K562 (cell line): ENCODE measurements around the gene ZNF174. TPM values are rescaled to one million over a fixed set of nuclear protein-coding genes. Genes with fewer than 3 reads are reported as not detected.

ENCODE experiments used
- ATAC-seq: fragments of 200-7000 bp; cut with Tn5 transposase; 3 replicates; pipeline ENCODE4 v1.9.1; 2020; ENCODE audit warnings: moderate library complexity
- BruUV-seq: library from RNA; stranded (reverse); fragments of 400-500 nt; replicated peaks from 2 replicates; lab custom pipeline; 2021; lab: Mats Ljungman, UMichigan
- CTCF ChIA-PET: fragments of 300-600 bp; formaldehyde crosslinking; extraction: SDS; loops from one replicate; lab custom pipeline; 2021; ENCODE audit warnings: low intra/inter-chr PET ratio; lab: Yijun Ruan, JAX
- POLR2A ChIA-PET: fragments of 300-600, 350-650 bp; sonication (Branson Sonifier 250); formaldehyde crosslinking; extraction: SDS; loops from one replicate; lab custom pipeline; 2021; ENCODE audit warnings: antibody characterized with exemption, inconsistent platforms; lab: Yijun Ruan, JAX
- DNase-seq, 4 experiments: peaks; one replicate each; pipeline versions ENCODE4 v3.0.0 to v3.0.0-alpha.2; 2011 to 2018; ENCODE audit warnings: low spot score in 3 of 4, mixed read lengths in 3 of 4; ENCODE audit errors: extremely low read depth in 1 of 4
- FAIRE-seq: peaks from 2 replicates; lab custom pipeline; 2011; peaks lifted over from hg19 to GRCh38; lab: Jason Lieb, UNC
- H2AFZ ChIP-seq: 2 replicates; pipeline ENCODE4 v1.6.0; 2011; ENCODE audit warnings: low read depth, low read length, control low read depth, inconsistent platforms
- H3K27ac ChIP-seq: fragments of 200-600 bp; 3 replicates; pipeline ENCODE4 v1.8.0; 2011; ENCODE audit warnings: low read depth, mild to moderate bottlenecking, control low read depth, inconsistent platforms, low read length, moderate library complexity, mixed read lengths; ENCODE audit errors: extremely low read depth
- H3K27me3 ChIP-seq, 2 experiments: fragments of 300-600 bp in 1 of 2; 2 replicates in 1 of 2; 3 replicates in 1 of 2; pipeline versions ENCODE4 v1.6.0 to v1.8.0; 2011; ENCODE audit warnings: inconsistent platforms in 2 of 2, low read length in 2 of 2, mild to moderate bottlenecking in 1 of 2, mixed read lengths in 1 of 2, moderate library complexity in 1 of 2; ENCODE audit not compliant: control insufficient read depth in 2 of 2, insufficient read depth in 2 of 2
- H3K36me3 ChIP-seq: fragments of 300-600 bp; 3 replicates; pipeline ENCODE4 v1.8.0; 2011; ENCODE audit warnings: mild to moderate bottlenecking, low read length, inconsistent platforms; ENCODE audit not compliant: control insufficient read depth, insufficient read depth
- H3K4me1 ChIP-seq, 2 experiments: fragments of 200-600 bp in 1 of 2; replicated peaks in 1 of 2; 2 replicates in 1 of 2; 3 replicates in 1 of 2; pipeline versions ENCODE4 v1.5.1 to v1.8.0; 2011; ENCODE audit warnings: inconsistent platforms in 2 of 2, low read length in 2 of 2, mild to moderate bottlenecking in 1 of 2, mixed read lengths in 1 of 2, moderate library complexity in 1 of 2; ENCODE audit not compliant: control insufficient read depth in 2 of 2, insufficient read depth in 2 of 2
- H3K4me2 ChIP-seq: 2 replicates; pipeline ENCODE4 v1.6.1; 2011; ENCODE audit warnings: low read length, control low read depth, inconsistent platforms, mixed read lengths; ENCODE audit not compliant: insufficient read depth
- H3K4me3 ChIP-seq: fragments of 200-600 bp; sonication (generic), shearing (Covaris generic); 2 replicates; pipeline ENCODE4 v1.5.1; 2016; ENCODE audit warnings: control low read depth, inconsistent platforms
- H3K79me2 ChIP-seq: fragments of 200-600 bp; 3 replicates; pipeline ENCODE4 v1.8.0; 2011; ENCODE audit warnings: low read length, inconsistent platforms; ENCODE audit not compliant: control insufficient read depth, insufficient read depth
- H3K9ac ChIP-seq, 2 experiments: 2 replicates each; pipeline versions ENCODE4 v1.6.0 to v1.6.1; 2011; ENCODE audit warnings: low read depth in 2 of 2, low read length in 2 of 2, control low read depth in 1 of 2, inconsistent platforms in 1 of 2, mild to moderate bottlenecking in 1 of 2, mixed read lengths in 1 of 2; ENCODE audit not compliant: insufficient read depth in 1 of 2
- H3K9me1 ChIP-seq: one replicate; pipeline ENCODE4 v1.6.0; 2011; ENCODE audit warnings: inconsistent platforms, mild to moderate bottlenecking, low read length, moderate library complexity; ENCODE audit not compliant: control insufficient read depth, insufficient read depth
- H3K9me3 ChIP-seq: replicated peaks from 2 replicates; pipeline ENCODE4 v1.5.1; 2011; ENCODE audit warnings: low read depth, low read length, inconsistent platforms; ENCODE audit not compliant: control insufficient read depth, insufficient read depth
- H4K20me1 ChIP-seq: replicated peaks from 2 replicates; pipeline ENCODE4 v1.6.1; 2011; ENCODE audit warnings: low read length, inconsistent platforms, mixed read lengths; ENCODE audit not compliant: control insufficient read depth, insufficient read depth
- BHLHE40 ChIP-seq: IDR thresholded peaks from 2 replicates; pipeline ENCODE4 v1.6.1; 2011; ENCODE audit warnings: low read length, improper control_type of control experiment
- CCAR2 ChIP-seq: fragments of 200-400 bp; formaldehyde crosslinking; IDR thresholded peaks from 2 replicates; pipeline ENCODE4 v1.6.1; 2017; ENCODE audit warnings: mild to moderate bottlenecking, low read depth, low read length
- CHD4 ChIP-seq: fragments of 200-600 bp; sonication (generic); IDR thresholded peaks from 3 replicates; pipeline ENCODE4 v1.6.1; 2012; ENCODE audit warnings: low read depth, mild to moderate bottlenecking, mixed read lengths, low read length, inconsistent platforms; ENCODE audit not compliant: insufficient read depth, insufficient replicate concordance, poor library complexity, severe bottlenecking
- GATAD2A ChIP-seq: fragments of 450-650 bp; IDR thresholded peaks from 2 replicates; pipeline ENCODE4 v1.6.1; 2017
- LARP7 ChIP-seq: fragments of 450-650 bp; IDR thresholded peaks from 2 replicates; pipeline ENCODE4 v1.6.1; 2016
- MAFK ChIP-seq: IDR thresholded peaks from 2 replicates; pipeline ENCODE4 v1.6.1; 2011; ENCODE audit warnings: low read length, improper control_type of control experiment
- VEZF1 ChIP-seq: fragments of 200-800 bp; sonication (Bioruptor generic); IDR thresholded peaks from 2 replicates; pipeline ENCODE4 v1.6.1; 2017; ENCODE audit warnings: missing genetic modification characterization, missing compliant biosample characterization
- ZNF444 ChIP-seq: fragments of 250-450 bp; sonication (Bioruptor Pico); IDR thresholded peaks from 2 replicates; pipeline ENCODE4 v1.4.0; 2020; ENCODE audit warnings: mild to moderate bottlenecking, moderate library complexity
- ZNF586 ChIP-seq: fragments of 450-650 bp; formaldehyde crosslinking; conservative IDR thresholded peaks from 2 replicates; pipeline ENCODE4 v1.4.0; 2020; ENCODE audit warnings: mild to moderate bottlenecking, moderate library complexity
- ZNF592 ChIP-seq: fragments of 450-650 bp; IDR thresholded peaks from 2 replicates; pipeline ENCODE4 v1.6.1; 2017; ENCODE audit warnings: antibody characterized with exemption, mild to moderate bottlenecking
- WGBS: fragments of 100-300 bp; shearing (Covaris generic); methylation state at CpG from one replicate; pipeline ENCODE4 v1.1.6; 2016; ENCODE audit warnings: low coverage, mixed read lengths; ENCODE audit not compliant: insufficient coverage; ENCODE audit errors: missing lambda C conversion rate; 5-methylcytosine and 5-hydroxymethylcytosine counted together
- in situ Hi-C: fragments of 300-500 bp; cut with MboI; formaldehyde crosslinking; loops from 4 replicates; pipeline ENCODE4 v1.15.0; 2018; ENCODE audit warnings: inconsistent platforms, mixed read lengths
- intact Hi-C: fragments of 100-400 bp; cut with micrococcal nuclease; formaldehyde crosslinking; loops from 2 replicates; pipeline ENCODE4 v1.14.2; 2022
- polyA plus RNA-seq, 8 experiments: library from polyadenylated mRNA; depleted of rRNA in 4 of 8; stranded (reverse) in 5 of 8; unstranded in 3 of 8; fragments of >200 nt; fragmentation: Nextera tagmentation in 2 of 8; fragmentation: Illumina TruSeq in 1 of 8; extraction: Ambion mirVana in 2 of 8; extraction: Trizol in 1 of 8; gene quantifications; 2 replicates each; pipeline versions ENCODE4 v1.2.1 to v1.2.3, GENCODE V29; 2011 to 2014; ENCODE audit warnings: inconsistent platforms in 1 of 8, missing spikeins in 1 of 8
- total RNA-seq, 7 experiments: library from RNA; depleted of rRNA in 6 of 7; stranded (reverse); fragments of >200 nt in 6 of 7; fragmentation: Illumina TruSeq in 2 of 7; extraction: Trizol in 2 of 7; gene quantifications; 2 replicates each; pipeline versions ENCODE4 v1.2.1 to v1.2.3, GENCODE V29; 2011 to 2021; ENCODE audit warnings: low replicate concordance in 1 of 7

The ZNF174 gene
- total and polyA plus RNA-seq, 9 of the 15 experiments (the other 6 are each of a cell fraction or from before 2014, with no cell fraction given): 5.1 to 19.1 (median 12.5) TPM

DNA sequence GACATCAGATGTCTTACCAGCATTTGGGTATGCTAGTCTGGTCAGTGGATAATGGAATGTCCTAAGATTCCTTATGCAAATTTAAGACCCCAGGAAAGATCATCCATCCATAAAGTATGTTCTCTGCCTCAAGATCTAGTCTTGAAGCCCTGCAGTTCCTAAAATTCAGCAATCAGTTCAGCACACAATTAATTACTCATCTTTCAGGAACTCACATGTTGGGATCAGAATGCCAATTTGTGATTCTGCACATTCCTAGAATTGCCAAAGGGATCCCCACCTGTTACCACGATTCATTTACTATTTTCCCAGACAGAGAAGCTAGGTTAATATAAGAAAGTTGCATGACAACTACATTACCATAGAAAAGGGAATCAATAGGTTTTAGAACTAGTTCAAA lies 42.1 kb upstream of the ZNF174 start:
- CTCF ChIA-PET: no interaction called here
- 0% methylated on average over 1 of the region's 1 CpG for WGBS
- no peaks in the 10 kb centered on the region for H4K20me1 ChIP-seq
- peaks cover 8 to 29% of the 10 kb centered on the region in 2 experiments for H3K27me3 ChIP-seq
- FAIRE-seq (no peak), ATAC-seq (no peak), DNase-seq (no peak)
- intact Hi-C loops: no loop called here
- H3K4me3 ChIP-seq: no peak overlapping the region
- BruUV-seq: no TSS peak
- H3K79me2 ChIP-seq: no peaks in the 10 kb centered on the region
- TF ChIP-seq MAFK (no peak), BHLHE40 (no peak), LARP7 (no peak)
- H3K27ac ChIP-seq: no peak overlapping the region
- H3K9me3 ChIP-seq: no peaks in the 10 kb centered on the region; the same call in 1 of the 2 replicates
- H2AFZ ChIP-seq: no peak overlapping the region
- POLR2A ChIA-PET: interaction anchor here (0.7 kb wide), 1 partner anchor 108 kb away, joined by 3 read pairs; no protein-coding TSS in a partner anchor
- H3K9me1 ChIP-seq: no peaks in the 10 kb centered on the region
- no peak overlapping the region for H3K4me2 ChIP-seq
- in situ Hi-C loops: no loop called here
- no peaks in the 10 kb centered on the region for H3K36me3 ChIP-seq
- no peak overlapping the region for H3K9ac ChIP-seq
- 0 out of 5 replicates have a peak, but pooled peaks cover 0 to 4% of the 10 kb centered on the region in 2 experiments for H3K4me1 ChIP-seq

- ATAC-seq (no peak), FAIRE-seq (no peak), DNase-seq (no peak)
- Histone ChIP-seq H3K27me3 (peaks cover 5 to 10% of the 10 kb centered on the region in 2 experiments; a peak in 2 of 5 replicates), H3K79me2 (no peaks in the 10 kb centered on the region), H3K36me3 (no peaks in the 10 kb centered on the region), H3K4me3 (no peak overlapping the region), H3K9ac (no peak overlapping the region), H3K9me1 (no peaks in the 10 kb centered on the region), H2AFZ (no peak overlapping the region), H3K27ac (no peak overlapping the region), H4K20me1 (no peaks in the 10 kb centered on the region), H3K9me3 (peaks cover 1% of the 10 kb centered on the region; the same call in 1 of the 2 replicates), H3K4me1 (peaks cover 0 to 6% of the 10 kb centered on the region in 2 experiments; a peak in 1 of 5 replicates), H3K4me2 (no peak overlapping the region)
- POLR2A ChIA-PET: no interaction called here
- intact Hi-C loops: loop anchor here (10.0 kb wide), 1 partner anchor 132 kb away; the partner anchor contains the start of gene C16orf90
- CTCF ChIA-PET: no interaction called here
- no TSS peak for BruUV-seq
- in situ Hi-C loops: no loop called here
- TF ChIP-seq ZNF586 (CRISPR knock-in tag) (no peak), ZNF592 (no peak), CCAR2 (no peak), GATAD2A (no peak), CHD4 (no peak), ZNF444 (no peak), VEZF1 (no peak)
Observed at GRCh38 chr16:3362931-3363330, 38.1 kb upstream of the ZNF174 start.
